ENCODE results near the gene USP36.
A peak's percentile ranks its signal among the peaks of the same experiment; 100 is the strongest.
"Not testable (repeated sequence)": the region's sequence is repeated elsewhere in the genome, so short reads cannot be mapped to it uniquely, and the experiment has no call there.

The USP36 gene

DNA sequence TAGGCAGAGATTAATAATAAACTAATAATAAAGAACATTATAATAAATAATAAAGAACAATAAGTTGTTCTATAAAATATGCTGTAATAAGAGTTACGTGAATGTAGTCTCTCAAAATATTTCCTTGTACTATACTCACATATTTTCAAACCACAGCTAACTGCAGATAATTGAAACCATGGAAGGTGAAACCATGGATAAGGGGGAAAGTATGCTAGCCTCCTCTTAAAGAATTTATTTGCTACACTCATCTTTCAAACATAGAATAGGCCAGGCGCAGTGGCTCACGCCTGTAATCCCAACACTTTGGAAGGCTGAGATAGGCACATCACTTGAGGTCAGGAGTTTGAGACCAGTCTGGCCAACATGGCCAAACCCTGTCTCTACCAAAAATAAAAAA, 77.1 kb downstream of the USP36 start:
- DNase-seq (ENCODE audit: low read depth, low spot score), result no peak
- no peak for TF ChIP-seq FOXP2 (optimal IDR thresholded peaks at IDR 0.05; ENCODE audit: control extremely low read depth, extremely low read length, insufficient read depth)
- no peak for TF ChIP-seq POLR2AphosphoS5 (IDR thresholded peaks at IDR 0.05; ENCODE audit: borderline replicate concordance, low read depth, low read length)

DNA sequence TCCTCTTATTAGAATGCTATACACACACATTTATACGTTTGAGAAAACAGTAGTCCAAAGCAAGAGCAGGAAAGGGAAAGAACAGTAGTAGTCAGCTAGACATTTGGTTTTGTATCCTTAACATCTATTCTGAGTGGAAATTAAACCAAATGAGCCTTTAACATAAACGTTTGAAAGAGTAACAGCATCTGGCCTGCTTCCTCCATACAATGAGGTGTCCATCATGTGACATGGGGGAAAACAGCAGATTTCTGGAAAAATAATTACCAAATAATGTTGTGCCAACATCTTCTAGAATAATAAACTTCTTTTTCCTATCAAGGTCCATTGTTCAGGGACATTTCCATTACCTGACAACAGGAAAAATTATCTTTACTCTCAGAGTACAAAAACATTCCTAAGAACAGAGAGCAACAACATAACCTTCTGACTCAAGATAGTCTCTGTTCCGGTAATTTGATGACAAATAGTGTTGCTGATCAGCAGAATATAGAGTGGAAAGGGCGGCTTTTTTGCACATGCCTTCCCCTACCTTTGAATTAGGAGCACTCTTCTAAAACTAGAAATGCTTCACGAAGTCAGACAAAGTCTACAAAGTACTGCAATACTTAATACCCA, 78.7 kb downstream of the USP36 start:
- H3K27ac ChIP-seq, result 0 out of 2 replicates have a peak overlapping the region, but pooled peaks have one; percentile 19
- H3K4me3 ChIP-seq, result no peak overlapping the region
- no peak overlapping the region for H3K9ac ChIP-seq (ENCODE audit: insufficient read length)
- H3K9me3 ChIP-seq (ENCODE audit: low read depth, low read length), result no peaks in the 10 kb centered on the region
- TF ChIP-seq POLR2AphosphoS5 (IDR thresholded peaks at IDR 0.05; ENCODE audit: borderline replicate concordance, low read depth, low read length), result no peak
- no peak for TF ChIP-seq EZH2 (IDR thresholded peaks at IDR 0.05)
- no peak for TF ChIP-seq FOXP2 (optimal IDR thresholded peaks at IDR 0.05; ENCODE audit: control extremely low read depth, extremely low read length, insufficient read depth)
- DNase-seq (ENCODE audit: low read depth, low spot score), result no peak
- H3K36me3 ChIP-seq (ENCODE audit: insufficient read depth, low read length), result no peaks in the 10 kb centered on the region

More for the DNA sequence above, 77.1 kb downstream of the USP36 start:
- no peak overlapping the region for H3K4me3 ChIP-seq
- no peak overlapping the region for H3K9ac ChIP-seq (ENCODE audit: insufficient read length)
- H3K9me3 ChIP-seq (ENCODE audit: low read depth, low read length), result no peaks in the 10 kb centered on the region
- H3K27ac ChIP-seq, result no peak overlapping the region
- no peaks in the 10 kb centered on the region for H3K36me3 ChIP-seq (ENCODE audit: insufficient read depth, low read length)

DNA sequence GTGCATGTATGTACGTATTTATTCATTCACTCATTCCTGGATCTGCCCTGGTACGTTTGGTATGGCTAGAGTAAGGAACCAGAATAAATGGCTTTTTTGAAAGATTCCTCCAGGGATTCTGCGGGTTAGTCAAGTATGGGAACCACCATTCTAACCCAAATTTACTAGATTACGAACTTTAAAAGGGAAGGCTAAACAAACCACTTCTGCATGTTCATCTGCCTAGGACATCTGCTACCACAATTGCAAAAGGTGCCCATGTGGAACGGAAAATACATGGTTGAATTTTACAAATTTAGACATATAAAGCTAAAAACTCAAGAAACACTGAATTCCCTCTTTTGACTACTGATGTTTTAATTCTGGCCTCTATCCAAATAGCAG, 80.7 kb downstream of the USP36 start:
- no peak for TF ChIP-seq EZH2 (IDR thresholded peaks at IDR 0.05)
- no peak for TF ChIP-seq POLR2AphosphoS5 (IDR thresholded peaks at IDR 0.05; ENCODE audit: borderline replicate concordance, low read depth, low read length)
- no peak for TF ChIP-seq FOXP2 (optimal IDR thresholded peaks at IDR 0.05; ENCODE audit: control extremely low read depth, extremely low read length, insufficient read depth)
- Histone ChIP-seq H3K9ac (ENCODE audit: insufficient read length) (no peak overlapping the region), H3K4me3 (peak overlapping the region; percentile 29), H3K27ac (peak overlapping the region; percentile 29; the same call in 1 of the 2 replicates), H3K9me3 (ENCODE audit: low read depth, low read length) (no peaks in the 10 kb centered on the region), H3K36me3 (ENCODE audit: insufficient read depth, low read length) (no peaks in the 10 kb centered on the region)
- no peak for DNase-seq (ENCODE audit: low read depth, low spot score)

- DNase-seq (ENCODE audit: low read depth, low spot score), result no peak
- Histone ChIP-seq H3K9me3 (ENCODE audit: low read depth, low read length) (no peaks in the 10 kb centered on the region), H3K9ac (ENCODE audit: insufficient read length) (no peak overlapping the region), H3K4me3 (peak overlapping the region; percentile 29), H3K27ac (peak overlapping the region; percentile 29), H3K36me3 (ENCODE audit: insufficient read depth, low read length) (no peaks in the 10 kb centered on the region)
- no peak for TF ChIP-seq EZH2 (IDR thresholded peaks at IDR 0.05)
- no peak for TF ChIP-seq POLR2AphosphoS5 (IDR thresholded peaks at IDR 0.05; ENCODE audit: borderline replicate concordance, low read depth, low read length)
- TF ChIP-seq FOXP2 (optimal IDR thresholded peaks at IDR 0.05; ENCODE audit: control extremely low read depth, extremely low read length, insufficient read depth), result no peak
These were observed 81.2 kb downstream of the USP36 start for GRCh38 chr17:78759203-78759968.

DNA sequence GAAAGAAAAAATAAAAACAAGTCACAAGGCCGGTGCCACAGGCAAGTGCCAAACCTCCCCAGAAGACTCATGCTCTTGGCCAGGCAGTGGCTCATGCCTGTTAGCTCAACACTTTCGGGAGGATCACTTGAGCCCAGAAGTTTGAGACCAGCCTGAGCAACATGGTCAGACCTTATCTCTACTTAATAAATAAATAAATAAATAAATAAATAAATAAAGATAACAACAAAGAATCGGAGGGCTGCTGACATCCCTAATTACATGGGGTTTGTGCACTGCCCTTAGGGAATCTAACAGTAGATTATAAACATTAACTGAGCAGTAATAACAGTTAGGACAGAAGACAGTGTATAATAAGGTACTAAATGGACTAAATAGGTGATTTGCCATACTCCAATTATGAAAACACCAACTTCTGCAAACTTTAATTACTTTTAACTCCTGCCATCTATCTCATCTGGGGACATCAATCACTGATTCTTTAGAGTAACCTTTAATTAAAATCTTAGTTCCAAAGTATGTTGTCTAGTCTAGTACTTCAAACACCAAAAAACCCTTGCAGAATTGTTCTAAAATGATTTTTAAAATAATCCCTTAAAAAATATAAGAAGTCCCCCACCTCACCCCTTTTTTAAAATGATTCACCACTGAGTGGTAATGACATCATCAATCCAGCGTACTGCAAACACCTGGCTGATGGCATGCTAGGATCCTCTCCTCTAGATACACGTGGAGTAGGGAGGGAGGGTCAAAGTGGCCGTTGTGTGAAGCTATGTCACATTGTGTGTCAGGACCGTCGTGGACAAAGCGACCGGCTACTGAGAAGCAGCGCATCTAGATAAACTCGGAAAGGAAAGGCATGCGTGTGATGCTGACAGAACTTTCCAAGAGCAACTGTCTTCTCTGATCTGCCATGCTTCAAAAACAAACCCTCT, 87.0 kb downstream of the USP36 start:
- no peak overlapping the region for H3K9ac ChIP-seq (ENCODE audit: insufficient read length)
- TF ChIP-seq POLR2AphosphoS5 (IDR thresholded peaks at IDR 0.05; ENCODE audit: borderline replicate concordance, low read depth, low read length) (no peak), EZH2 (IDR thresholded peaks at IDR 0.05) (no peak), FOXP2 (optimal IDR thresholded peaks at IDR 0.05; ENCODE audit: control extremely low read depth, extremely low read length, insufficient read depth) (no peak)
- H3K4me3 ChIP-seq, result no peak overlapping the region
- no peak overlapping the region for H3K27ac ChIP-seq
- no peaks in the 10 kb centered on the region for H3K9me3 ChIP-seq (ENCODE audit: low read depth, low read length)
- no peaks in the 10 kb centered on the region for H3K36me3 ChIP-seq (ENCODE audit: insufficient read depth, low read length)
- no peak for DNase-seq (ENCODE audit: low read depth, low spot score)

DNA sequence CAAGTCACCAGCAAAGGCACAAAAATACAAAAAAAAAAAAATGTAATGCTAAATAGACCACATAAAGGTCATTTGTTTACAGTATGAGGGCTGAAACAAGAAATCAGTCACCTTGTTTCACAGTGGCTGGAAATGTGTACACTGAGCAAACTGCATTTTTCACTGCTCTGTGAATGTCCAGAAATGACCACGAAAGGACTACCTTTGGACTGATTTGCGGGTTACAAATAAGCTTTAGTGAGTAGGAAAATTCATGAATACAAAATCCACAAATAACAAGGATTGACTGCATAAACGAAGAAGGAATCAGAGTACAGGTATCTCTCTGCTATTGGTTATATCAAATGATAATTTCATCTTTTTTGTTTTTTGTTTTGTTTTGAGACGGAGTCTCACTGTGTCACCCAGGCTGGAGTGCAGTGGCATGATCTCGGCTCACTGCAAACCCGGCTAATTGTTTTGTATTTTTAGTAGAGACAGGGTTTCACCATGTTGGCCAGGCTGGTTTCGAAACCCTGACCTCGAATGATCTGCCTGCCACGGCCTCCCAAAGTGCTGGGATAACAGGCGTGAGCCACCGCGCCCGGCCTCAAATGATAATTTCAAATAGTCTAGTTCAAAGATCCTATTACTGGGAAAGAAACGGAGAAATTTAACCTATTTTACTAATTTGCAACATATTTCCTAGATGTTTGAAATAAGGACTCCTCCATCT, 89.0 kb downstream of the USP36 start:
- Histone ChIP-seq H3K9ac (ENCODE audit: insufficient read length) (no peak overlapping the region), H3K4me3 (no peak overlapping the region), H3K27ac (no peak overlapping the region), H3K36me3 (ENCODE audit: insufficient read depth, low read length) (no peaks in the 10 kb centered on the region), H3K9me3 (ENCODE audit: low read depth, low read length) (no peaks in the 10 kb centered on the region)
- no peak for DNase-seq (ENCODE audit: low read depth, low spot score)
- TF ChIP-seq EZH2 (IDR thresholded peaks at IDR 0.05) (no peak), POLR2AphosphoS5 (IDR thresholded peaks at IDR 0.05; ENCODE audit: borderline replicate concordance, low read depth, low read length) (no peak), FOXP2 (optimal IDR thresholded peaks at IDR 0.05; ENCODE audit: control extremely low read depth, extremely low read length, insufficient read depth) (no peak)

DNA sequence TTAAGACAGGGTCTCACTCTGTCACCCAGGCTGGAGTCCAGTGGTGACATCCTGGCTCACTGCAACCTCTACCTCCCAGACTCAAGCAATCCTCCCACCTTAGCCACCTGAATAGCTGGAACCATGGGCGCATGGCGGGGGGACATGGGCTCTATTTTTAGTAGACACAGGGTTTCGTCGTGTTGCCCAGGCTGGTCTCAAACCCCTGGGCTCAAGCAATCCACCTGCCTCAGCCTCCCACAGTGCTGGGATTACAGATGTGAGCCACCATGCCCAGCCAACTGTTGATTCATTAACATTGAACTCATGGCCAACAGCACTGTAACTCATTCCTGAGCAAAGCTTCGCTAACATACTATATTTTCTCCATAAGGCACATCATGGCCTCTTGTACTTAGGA, 89.6 kb downstream of the USP36 start:
- not testable (repeated sequence) for H3K27ac ChIP-seq

More for the DNA sequence above, 89.6 kb downstream of the USP36 start:
- H3K9ac ChIP-seq (ENCODE audit: insufficient read length); H3K4me3 ChIP-seq; H3K9me3 ChIP-seq (ENCODE audit: low read depth, low read length); DNase-seq (ENCODE audit: low read depth, low spot score); H3K36me3 ChIP-seq (ENCODE audit: insufficient read depth, low read length): not testable (repeated sequence)
